GM12875 (cell line): Measurements from ENCODE around the gene SNRPD2.
A peak's percentile ranks its signal among the peaks of the same experiment; 100 is the strongest.
"Not testable (repeated sequence)": the region's sequence is repeated elsewhere in the genome, so short reads cannot be mapped to it uniquely, and the experiment has no call there.

Experiments used
- H3K4me3 ChIP-seq: one replicate; pipeline ENCODE4 v1.5.1; 2011; ENCODE audit warnings: low read depth, low read length, control low read depth
- CTCF ChIP-seq: IDR thresholded peaks from 2 replicates; pipeline ENCODE4 v1.5.1; 2011; ENCODE audit warnings: low read depth, mild to moderate bottlenecking, control low read depth, inconsistent platforms, low read length, moderate library complexity, borderline replicate concordance; ENCODE audit not compliant: insufficient read depth

Gene SNRPD2

GRCh38 chr19:45691516-45692186, at the start of gene SNRPD2:
SNRPD2 (minus strand) TSS chr19:45691953; CDS start chr19:45691888, 65 bp downstream.
- TF ChIP-seq CTCF: no peak

GRCh38 chr19:45739498-45740439, 48.0 kb upstream of the SNRPD2 start:
- no peak for TF ChIP-seq CTCF
- no peak overlapping the region for H3K4me3 ChIP-seq

More at GRCh38 chr19:45691516-45692186, at the start of gene SNRPD2:
- H3K4me3 ChIP-seq: peak within 1 kb of the TSS; percentile 85

- no peak within 1 kb of the TSS for H3K4me3 ChIP-seq
- TF ChIP-seq CTCF: no peak
These were observed 41.5 kb upstream of the SNRPD2 start, which contains the start of gene MEIOSIN for GRCh38 chr19:45733160-45733810. MEIOSIN (plus strand) TSS chr19:45733439; CDS start chr19:45735377, 1,938 bp downstream.

GRCh38 chr19:45730368-45731288, 38.9 kb upstream of the SNRPD2 start, which contains the start of gene FBXO46:
FBXO46 (minus strand) TSS chr19:45730896; CDS start chr19:45713495, 17,401 bp downstream.
- 0 out of 2 replicates have a peak, but pooled peaks have one; percentile 21 for TF ChIP-seq CTCF
- peak within 1 kb of the TSS; percentile 83 for H3K4me3 ChIP-seq

GRCh38 chr19:45729800-45730290, 38.1 kb upstream of the SNRPD2 start:
- peak overlapping the region; percentile 83 for H3K4me3 ChIP-seq
- TF ChIP-seq CTCF: no peak

- not testable (repeated sequence) for H3K4me3 ChIP-seq
These were observed 36.9 kb upstream of the SNRPD2 start for GRCh38 chr19:45728683-45729082.

GRCh38 chr19:45720065-45720464, 28.3 kb upstream of the SNRPD2 start:
- not testable (repeated sequence) for H3K4me3 ChIP-seq
